ENCODE results near the gene DGKD. TPM values are rescaled to one million over a fixed set of nuclear protein-coding genes. Genes with fewer than 3 reads are reported as not detected.

Gene DGKD
- total RNA-seq, 1 experiment from 2014 or later, result 52.0 TPM

DNA sequence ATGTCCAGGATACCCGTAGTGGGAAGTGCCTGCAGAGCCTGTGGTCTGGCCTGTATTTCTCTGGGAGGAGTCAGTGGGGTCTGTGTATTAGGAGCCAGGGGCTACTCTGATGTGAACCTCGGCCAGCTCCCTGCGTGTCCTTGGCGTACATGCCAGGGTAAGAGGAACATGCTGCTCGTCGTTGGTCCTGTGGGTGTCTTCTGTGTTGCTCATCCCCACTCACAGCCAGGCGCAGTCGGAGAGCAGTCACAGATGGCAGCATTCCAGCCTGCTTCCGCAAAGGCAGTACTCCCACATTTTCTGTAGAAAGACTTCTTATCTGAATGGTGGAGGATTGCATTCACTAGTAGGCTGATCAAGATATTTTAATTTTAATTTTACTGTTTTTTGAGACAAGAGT, 84.9 kb downstream of the DGKD start:
- POLR2A ChIA-PET, result no interaction called here

More for the DNA sequence above, 84.9 kb downstream of the DGKD start:
- no TSS peak for BruUV-seq (replicated peaks)
- Histone ChIP-seq H3K9ac (ENCODE audit: low read length) (no peak overlapping the region), H3K27me3 (ENCODE audit: insufficient read depth, low read length) (no peaks in the 10 kb centered on the region), H3K4me3 (replicated peaks in 1 of 2; ENCODE audit: low read depth in 1 of 2, low read length in 2 of 2) (no peak overlapping the region), H3K9me2 (ENCODE audit: insufficient read depth) (no peaks in the 10 kb centered on the region), H3K4me1 (ENCODE audit: control insufficient read depth in 1 of 2, insufficient read depth in 2 of 2, low read length in 2 of 2) (no peaks in the 10 kb centered on the region), H4K20me1 (ENCODE audit: insufficient read depth) (0 out of 2 replicates have a peak, but pooled peaks cover 6% of the 10 kb centered on the region), H3K4me2 (ENCODE audit: low read length) (no peak overlapping the region), H2AFZ (ENCODE audit: low read depth, low read length, poor library complexity, severe bottlenecking) (no peak overlapping the region), H3K79me2 (ENCODE audit: insufficient read depth, low read length) (peaks cover 23% of the 10 kb centered on the region; the same call in 1 of the 2 replicates), H3K36me3 (ENCODE audit: control insufficient read depth in 1 of 2, insufficient read depth in 2 of 2, low read length in 2 of 2) (peaks cover 13 to 26% of the 10 kb centered on the region in 2 experiments; a peak in 3 of 4 replicates), H3K27ac (ENCODE audit: low read depth, low read length) (no peak overlapping the region), H3K9me3 (ENCODE audit: control insufficient read depth in 1 of 2, insufficient read depth in 1 of 2, low read depth in 1 of 2, low read length in 2 of 2) (no peaks in the 10 kb centered on the region)
- CTCF ChIA-PET, result interaction anchor here (0.9 kb wide), 1 partner anchor 18 kb away, joined by 3 read pairs; no protein-coding TSS in a partner anchor
- intact Hi-C loops (cut with micrococcal nuclease), result no loop called here
- no peak for TF ChIP-seq EZH2phosphoT487 (IDR thresholded peaks at IDR 0.05; ENCODE audit: borderline replicate concordance)
- TF ChIP-seq SP1 (IDR thresholded peaks at IDR 0.05; ENCODE audit: low read depth), result no peak
- TF ChIP-seq SRF (IDR thresholded peaks at IDR 0.05; ENCODE audit: low read depth), result no peak
- TF ChIP-seq, protein P1, sequence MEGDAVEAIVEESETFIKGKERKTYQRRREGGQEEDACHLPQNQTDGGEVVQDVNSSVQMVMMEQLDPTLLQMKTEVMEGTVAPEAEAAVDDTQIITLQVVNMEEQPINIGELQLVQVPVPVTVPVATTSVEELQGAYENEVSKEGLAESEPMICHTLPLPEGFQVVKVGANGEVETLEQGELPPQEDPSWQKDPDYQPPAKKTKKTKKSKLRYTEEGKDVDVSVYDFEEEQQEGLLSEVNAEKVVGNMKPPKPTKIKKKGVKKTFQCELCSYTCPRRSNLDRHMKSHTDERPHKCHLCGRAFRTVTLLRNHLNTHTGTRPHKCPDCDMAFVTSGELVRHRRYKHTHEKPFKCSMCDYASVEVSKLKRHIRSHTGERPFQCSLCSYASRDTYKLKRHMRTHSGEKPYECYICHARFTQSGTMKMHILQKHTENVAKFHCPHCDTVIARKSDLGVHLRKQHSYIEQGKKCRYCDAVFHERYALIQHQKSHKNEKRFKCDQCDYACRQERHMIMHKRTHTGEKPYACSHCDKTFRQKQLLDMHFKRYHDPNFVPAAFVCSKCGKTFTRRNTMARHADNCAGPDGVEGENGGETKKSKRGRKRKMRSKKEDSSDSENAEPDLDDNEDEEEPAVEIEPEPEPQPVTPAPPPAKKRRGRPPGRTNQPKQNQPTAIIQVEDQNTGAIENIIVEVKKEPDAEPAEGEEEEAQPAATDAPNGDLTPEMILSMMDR (IDR thresholded peaks at IDR 0.05 in 2 of 3, conservative IDR thresholded peaks at IDR 0.05 in 1 of 3; ENCODE audit: borderline replicate concordance in 1 of 3, insufficient read depth in 1 of 3, low read depth in 2 of 3, low read length in 2 of 3), result no peak
- TF ChIP-seq, protein P2, sequence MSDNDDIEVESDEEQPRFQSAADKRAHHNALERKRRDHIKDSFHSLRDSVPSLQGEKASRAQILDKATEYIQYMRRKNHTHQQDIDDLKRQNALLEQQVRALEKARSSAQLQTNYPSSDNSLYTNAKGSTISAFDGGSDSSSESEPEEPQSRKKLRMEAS (IDR thresholded peaks at IDR 0.05), result no peak
- TF ChIP-seq ZFX (IDR thresholded peaks at IDR 0.05), result no peak
- TF ChIP-seq, protein P3, sequence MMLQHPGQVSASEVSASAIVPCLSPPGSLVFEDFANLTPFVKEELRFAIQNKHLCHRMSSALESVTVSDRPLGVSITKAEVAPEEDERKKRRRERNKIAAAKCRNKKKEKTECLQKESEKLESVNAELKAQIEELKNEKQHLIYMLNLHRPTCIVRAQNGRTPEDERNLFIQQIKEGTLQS (IDR thresholded peaks at IDR 0.05), result no peak
- TF ChIP-seq POLR2AphosphoS5 (IDR thresholded peaks at IDR 0.05; ENCODE audit: low read depth, low read length), result no peak
- TF ChIP-seq FOSL1 (IDR thresholded peaks at IDR 0.05; ENCODE audit: low read depth), result no peak
- no peak for TF ChIP-seq RAD21 (IDR thresholded peaks at IDR 0.05; ENCODE audit: low read depth)
- TF ChIP-seq SIN3A (IDR thresholded peaks at IDR 0.05; ENCODE audit: low read depth), result no peak
- no peak for TF ChIP-seq EGR1 (IDR thresholded peaks at IDR 0.05; ENCODE audit: low read depth)
- no peak for TF ChIP-seq ZNF274 (IDR thresholded peaks at IDR 0.05; ENCODE audit: low read depth, low read length)
- no peak for TF ChIP-seq YY1 (IDR thresholded peaks at IDR 0.05; ENCODE audit: extremely low read depth, insufficient replicate concordance, low read depth, low read length)
- no peak for TF ChIP-seq TCF7L2 (IDR thresholded peaks at IDR 0.05; ENCODE audit: borderline replicate concordance, extremely low read depth, insufficient read depth, insufficient read length)
- TF ChIP-seq POLR2A (IDR thresholded peaks at IDR 0.05; ENCODE audit: borderline replicate concordance, extremely low read depth, insufficient read depth, insufficient read length), result no peak
- TF ChIP-seq CEBPB (IDR thresholded peaks at IDR 0.05; ENCODE audit: low read depth), result no peak
- DNase-seq (ENCODE audit: low read depth, low spot score) (no peak), ATAC-seq (no peak)
- RAD21 ChIA-PET (ENCODE audit: low non-redundant PET in 1 of 2, low total read pairs in 2 of 2, uncharacterized antibody in 2 of 2, unreplicated experiment in 2 of 2), result no interaction called here
